IMR-90 (cell line): ENCODE data around the gene ENO2.
A peak's percentile ranks its signal among the peaks of the same experiment; 100 is the strongest.

Experiments
- CTCF ChIP-seq: conservative IDR thresholded peaks from 2 replicates; pipeline ENCODE4 v1.5.1; 2012; ENCODE audit warnings: mild to moderate bottlenecking, low read depth, low read length, improper control_type of control experiment
- ELK1 ChIP-seq: fragments of 150-350 bp; IDR thresholded peaks from 2 replicates; pipeline ENCODE4 v1.6.1; 2016; ENCODE audit warnings: low read depth, mild to moderate bottlenecking, low read length, moderate library complexity, borderline replicate concordance
- MAFK ChIP-seq: IDR thresholded peaks from 2 replicates; pipeline ENCODE4 v1.6.1; 2012; ENCODE audit warnings: low read depth, low read length, improper control_type of control experiment
- MAZ ChIP-seq: IDR thresholded peaks from 2 replicates; pipeline ENCODE4 v1.6.1; 2012; ENCODE audit warnings: low read depth, mild to moderate bottlenecking, low read length, improper control_type of control experiment, moderate library complexity, borderline replicate concordance
- MXI1 ChIP-seq: IDR thresholded peaks from 2 replicates; pipeline ENCODE4 v1.6.1; 2012; ENCODE audit warnings: low read depth, mild to moderate bottlenecking, low read length, moderate library complexity, borderline replicate concordance
- NFE2L2 ChIP-seq: fragments of 150-350 bp; IDR thresholded peaks from 2 replicates; pipeline ENCODE4 v1.6.1; 2016; ENCODE audit warnings: low read depth, mild to moderate bottlenecking, low read length
- POLR2A ChIP-seq: IDR thresholded peaks from 2 replicates; pipeline ENCODE4 v1.6.1; 2012; ENCODE audit warnings: mild to moderate bottlenecking, low read depth, low read length
- RAD21 ChIP-seq: IDR thresholded peaks from 2 replicates; pipeline ENCODE4 v1.6.1; 2012; ENCODE audit warnings: low read length, improper control_type of control experiment
- RFX5 ChIP-seq: IDR thresholded peaks from 2 replicates; pipeline ENCODE4 v1.8.0; 2012; ENCODE audit warnings: low read depth, mild to moderate bottlenecking, low read length, moderate library complexity
- USF2 ChIP-seq: fragments of 150-350 bp; IDR thresholded peaks from 2 replicates; pipeline ENCODE4 v1.6.1; 2017; ENCODE audit warnings: mild to moderate bottlenecking, antibody characterized with exemption, low read length, low read depth

DNA sequence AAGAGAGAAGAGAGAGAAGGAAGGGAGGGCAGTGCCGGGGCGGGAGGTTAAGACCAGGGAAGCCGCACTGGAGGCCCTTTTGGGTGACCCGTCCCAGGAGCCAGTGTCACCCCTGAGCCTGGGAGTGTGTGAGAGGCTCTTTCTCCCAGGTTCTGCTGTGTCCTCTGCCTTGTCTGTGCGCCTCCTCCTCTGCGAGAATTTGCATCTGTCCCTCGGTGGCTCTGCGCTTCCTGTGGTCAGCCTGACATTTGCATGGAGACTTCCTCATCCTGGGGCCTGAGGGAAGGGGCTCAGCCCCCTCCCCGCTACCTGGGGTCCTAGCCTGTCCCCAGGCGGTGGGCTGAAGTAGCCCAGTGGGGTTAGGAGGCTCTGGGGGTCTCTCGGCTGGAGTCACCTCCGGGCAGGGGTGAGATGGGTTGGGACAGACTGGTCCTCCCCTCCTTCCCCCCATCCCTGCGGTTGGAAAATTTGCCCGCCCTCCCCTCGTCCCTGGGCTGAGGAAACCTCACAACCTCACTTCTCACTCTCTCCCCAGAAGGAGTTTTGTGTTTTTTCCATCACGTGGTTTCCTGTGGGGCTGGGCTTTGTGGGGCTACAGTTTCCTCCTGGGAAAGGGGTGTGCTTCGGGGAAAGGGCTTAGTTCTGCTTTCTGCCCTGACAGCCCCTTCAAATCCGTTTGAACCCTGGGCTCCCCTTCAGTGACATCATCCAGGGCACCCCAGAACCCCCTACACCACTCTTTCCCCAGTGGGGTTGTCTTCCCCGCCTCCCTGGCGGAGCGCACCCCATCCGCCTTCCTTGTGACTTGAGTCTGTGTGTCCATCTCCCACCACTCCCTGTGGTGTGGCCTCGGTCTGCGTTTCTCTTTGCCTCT lies 39.3 kb downstream of the ENO2 start:
- TF ChIP-seq CTCF = no peak
- TF ChIP-seq RFX5 = no peak
- no peak for TF ChIP-seq RAD21
- TF ChIP-seq POLR2A = no peak
- TF ChIP-seq MAZ = no peak
- TF ChIP-seq ELK1 = no peak
- TF ChIP-seq MAFK = no peak
- TF ChIP-seq NFE2L2 = no peak
- TF ChIP-seq MXI1 = no peak
- TF ChIP-seq USF2 = peak; percentile 73
